HepG2 (cell line): ENCODE measurements around the gene NISCH.

Experiments
- ARID2 ChIP-seq: sonication (generic); formaldehyde crosslinking; IDR thresholded peaks from 2 replicates; pipeline ENCODE4 v1.8.1; 2022; ENCODE audit warnings: mild to moderate bottlenecking, missing genetic modification reagents, borderline replicate concordance
- FOSL1 ChIP-seq: sonication (generic); formaldehyde crosslinking; IDR thresholded peaks from 2 replicates; pipeline ENCODE4 v1.9.0; 2021; ENCODE audit warnings: missing genetic modification reagents, borderline replicate concordance
- FOSL2 ChIP-seq: sonication (generic); formaldehyde crosslinking; IDR thresholded peaks from 2 replicates; pipeline ENCODE4 v1.4.0; 2020; ENCODE audit warnings: missing genetic modification reagents
- NR2C2 ChIP-seq: sonication (generic); formaldehyde crosslinking; IDR thresholded peaks from 2 replicates; pipeline ENCODE4 v1.4.0; 2020; ENCODE audit warnings: missing genetic modification reagents, mild to moderate bottlenecking, moderate library complexity, borderline replicate concordance
- RAD21 ChIP-seq: fragments of 450-650 bp; formaldehyde crosslinking; IDR thresholded peaks from 2 replicates; pipeline ENCODE4 v1.5.0; 2020; ENCODE audit warnings: mild to moderate bottlenecking
- SRSF1 ChIP-seq: fragments of 200-400 bp; formaldehyde crosslinking; optimal IDR thresholded peaks from 2 replicates; pipeline ENCODE3; 2017; ENCODE audit warnings: mild to moderate bottlenecking, low read depth, low read length, moderate library complexity
- SUZ12 ChIP-seq: fragments of 150-350 bp; IDR thresholded peaks from 2 replicates; pipeline ENCODE4 v1.6.1; 2014; ENCODE audit warnings: low read depth, low read length
- ZNF230 ChIP-seq: sonication (generic); formaldehyde crosslinking; IDR thresholded peaks from 2 replicates; pipeline ENCODE4 v1.4.0; 2020; ENCODE audit warnings: mild to moderate bottlenecking, missing genetic modification reagents
- ZNF777 ChIP-seq: sonication (generic); formaldehyde crosslinking; IDR thresholded peaks from 2 replicates; pipeline ENCODE4 v1.4.0; 2020; ENCODE audit warnings: missing genetic modification reagents
- ZSCAN30 ChIP-seq: sonication (generic); formaldehyde crosslinking; IDR thresholded peaks from 2 replicates; pipeline ENCODE4 v1.5.0; 2020; ENCODE audit warnings: mild to moderate bottlenecking, missing genetic modification reagents
- ZZZ3 ChIP-seq: sonication (generic); formaldehyde crosslinking; IDR thresholded peaks from 2 replicates; pipeline ENCODE4 v1.4.0; 2020; ENCODE audit warnings: missing genetic modification reagents, mild to moderate bottlenecking, borderline replicate concordance
- TF ChIP-seq, protein P1 (sequence below): sonication (generic); formaldehyde crosslinking; IDR thresholded peaks from 2 replicates; pipeline ENCODE4 v1.5.0; 2020; ENCODE audit warnings: mild to moderate bottlenecking, missing genetic modification reagents, moderate library complexity

DNA sequence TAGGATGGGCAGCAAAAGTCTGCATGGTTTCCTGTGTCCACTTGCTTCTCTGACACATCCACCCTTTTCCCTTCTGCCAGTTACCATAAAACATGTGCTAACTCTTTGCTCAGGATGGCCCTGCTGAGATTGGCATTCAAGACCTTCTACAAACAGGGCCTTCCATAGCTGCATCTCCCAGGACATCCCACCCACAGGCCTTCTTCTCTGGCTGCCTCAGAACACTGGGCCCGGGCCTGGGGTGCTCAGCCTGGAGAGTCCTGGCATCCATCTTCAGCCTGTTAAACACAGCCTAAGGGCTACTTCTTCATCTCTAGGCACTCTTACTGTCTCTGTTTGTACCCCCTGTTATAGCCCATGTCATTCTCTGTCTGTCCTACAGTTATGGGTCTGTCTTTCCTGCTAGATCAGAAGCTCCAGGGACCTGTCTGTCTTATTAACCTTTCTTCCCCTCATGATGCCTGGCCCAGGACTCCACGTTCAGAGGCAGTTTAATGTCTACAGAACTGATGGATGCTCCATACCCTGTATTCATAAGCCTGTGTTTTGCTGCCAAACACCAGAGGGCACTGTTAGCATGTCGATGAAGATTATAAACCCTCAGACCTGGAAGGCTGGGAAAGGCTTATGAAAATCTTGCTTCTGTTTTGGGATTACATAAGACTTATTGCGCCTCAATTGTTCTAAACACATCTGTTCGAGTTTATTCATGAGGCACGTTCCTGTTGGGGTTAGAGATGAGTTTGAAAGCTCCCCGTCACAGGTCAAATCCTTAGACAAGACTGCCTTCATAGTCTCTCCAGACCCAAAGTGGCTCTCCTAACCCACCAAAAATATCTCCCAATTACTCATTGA, 27.0 kb upstream of the NISCH start:
- TF ChIP-seq RAD21 (CRISPR knock-in tag) (peak; percentile 73), ZZZ3 (CRISPR knock-in tag) (no peak), ARID2 (CRISPR knock-in tag) (no peak), SUZ12 (no peak), ZSCAN30 (CRISPR knock-in tag) (no peak), SRSF1 (no peak), ZNF230 (CRISPR knock-in tag) (no peak), FOSL1 (CRISPR knock-in tag) (no peak), ZNF777 (CRISPR knock-in tag) (no peak), NR2C2 (CRISPR knock-in tag) (0 out of 2 replicates have a peak, but pooled peaks have one; percentile 37), FOSL2 (CRISPR knock-in tag) (no peak)
- TF ChIP-seq, protein P1, sequence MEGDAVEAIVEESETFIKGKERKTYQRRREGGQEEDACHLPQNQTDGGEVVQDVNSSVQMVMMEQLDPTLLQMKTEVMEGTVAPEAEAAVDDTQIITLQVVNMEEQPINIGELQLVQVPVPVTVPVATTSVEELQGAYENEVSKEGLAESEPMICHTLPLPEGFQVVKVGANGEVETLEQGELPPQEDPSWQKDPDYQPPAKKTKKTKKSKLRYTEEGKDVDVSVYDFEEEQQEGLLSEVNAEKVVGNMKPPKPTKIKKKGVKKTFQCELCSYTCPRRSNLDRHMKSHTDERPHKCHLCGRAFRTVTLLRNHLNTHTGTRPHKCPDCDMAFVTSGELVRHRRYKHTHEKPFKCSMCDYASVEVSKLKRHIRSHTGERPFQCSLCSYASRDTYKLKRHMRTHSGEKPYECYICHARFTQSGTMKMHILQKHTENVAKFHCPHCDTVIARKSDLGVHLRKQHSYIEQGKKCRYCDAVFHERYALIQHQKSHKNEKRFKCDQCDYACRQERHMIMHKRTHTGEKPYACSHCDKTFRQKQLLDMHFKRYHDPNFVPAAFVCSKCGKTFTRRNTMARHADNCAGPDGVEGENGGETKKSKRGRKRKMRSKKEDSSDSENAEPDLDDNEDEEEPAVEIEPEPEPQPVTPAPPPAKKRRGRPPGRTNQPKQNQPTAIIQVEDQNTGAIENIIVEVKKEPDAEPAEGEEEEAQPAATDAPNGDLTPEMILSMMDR = peak; percentile 92
